ENCODE measurements around the gene CKMT2. TPM values are rescaled to one million over a fixed set of nuclear protein-coding genes. Genes with fewer than 3 reads are reported as not detected.

Gene CKMT2
- total and polyA plus RNA-seq, 2 donors (not counting 3 experiments of a cell fraction or from before 2014, with no cell fraction given) = not detected

DNA sequence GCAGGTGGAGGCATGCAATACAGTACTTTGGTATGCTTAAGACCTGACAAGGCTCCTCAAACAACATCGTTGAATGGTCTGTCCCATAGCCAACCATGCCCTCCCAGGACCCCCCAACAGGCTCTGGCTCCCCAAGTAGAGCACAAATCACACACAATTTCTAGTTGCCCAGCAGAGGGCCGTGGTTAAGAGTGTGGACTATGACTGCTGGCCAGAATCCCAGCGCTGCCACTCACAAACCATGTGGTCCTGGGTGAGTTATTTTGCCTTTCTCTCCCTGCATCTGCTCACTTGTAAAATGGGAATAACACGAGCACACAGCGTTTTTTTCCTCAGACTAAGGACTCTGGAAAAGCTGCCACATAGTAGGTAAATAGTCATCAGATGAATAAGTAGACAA, 6.5 kb downstream of the CKMT2 start:
- no peak overlapping the region for H2AFZ ChIP-seq (ENCODE audit: low read depth, low read length)
- no peak for TF ChIP-seq GATA2 (IDR thresholded peaks at IDR 0.05; ENCODE audit: insufficient read depth, insufficient read length, low read depth, low read length)
- TF ChIP-seq EZH2 (IDR thresholded peaks at IDR 0.05; ENCODE audit: borderline replicate concordance, low read depth, low read length, severe bottlenecking) = no peak
- TF ChIP-seq FOS (IDR thresholded peaks at IDR 0.05; ENCODE audit: borderline replicate concordance, insufficient read depth, low read length) = no peak
- TF ChIP-seq MYC (IDR thresholded peaks at IDR 0.05; ENCODE audit: low read depth, low read length) = no peak
- no TSS peak for BruUV-seq (replicated peaks)
- DNase-seq (ENCODE audit: low read depth, low spot score) (no peak), FAIRE-seq (no peak)
- H3K4me3 ChIP-seq (replicated peaks in 1 of 3; ENCODE audit: insufficient read depth in 1 of 3, low read depth in 1 of 3, low read length in 3 of 3) = no peak overlapping the region
- H3K9me1 ChIP-seq (replicated peaks; ENCODE audit: control insufficient read depth, extremely low read depth, insufficient read depth, low read length) = no peaks in the 10 kb centered on the region
- H4K20me1 ChIP-seq (replicated peaks; ENCODE audit: control insufficient read depth, extremely low read depth, insufficient read depth, low read length) = no peaks in the 10 kb centered on the region
- H3K79me2 ChIP-seq (ENCODE audit: control insufficient read depth, insufficient read depth, low read length) = no peaks in the 10 kb centered on the region
- H3K4me2 ChIP-seq (ENCODE audit: insufficient read depth, low read length) = no peak overlapping the region
- H3K9ac ChIP-seq (replicated peaks; ENCODE audit: extremely low read depth, insufficient read depth, low read length) = no peak overlapping the region
- intact Hi-C loops (cut with micrococcal nuclease) = no loop called here
- H3K27ac ChIP-seq (ENCODE audit: insufficient read depth, low read depth, low read length) = no peak overlapping the region
- dilution Hi-C loops (cut with MboI; ENCODE audit: extremely low pct_ligation_motif_present, low sequenced_read_pairs) = no loop called here
- H3K27me3 ChIP-seq (ENCODE audit: control insufficient read depth in 2 of 2, insufficient read depth in 2 of 2, low read length in 2 of 2) = no peaks in the 10 kb centered on the region
- no peaks in the 10 kb centered on the region for H3K36me3 ChIP-seq (ENCODE audit: control insufficient read depth in 2 of 2, extremely low read depth in 1 of 2, insufficient read depth in 2 of 2, low read length in 2 of 2)
- CTCF ChIA-PET = no interaction called here
- H3K4me1 ChIP-seq (ENCODE audit: control insufficient read depth, extremely low read depth, insufficient read depth, low read length) = no peaks in the 10 kb centered on the region
- no peaks in the 10 kb centered on the region for H3K9me3 ChIP-seq (replicated peaks; ENCODE audit: control insufficient read depth, insufficient read depth, low read length)
- POLR2A ChIA-PET = no interaction called here

DNA sequence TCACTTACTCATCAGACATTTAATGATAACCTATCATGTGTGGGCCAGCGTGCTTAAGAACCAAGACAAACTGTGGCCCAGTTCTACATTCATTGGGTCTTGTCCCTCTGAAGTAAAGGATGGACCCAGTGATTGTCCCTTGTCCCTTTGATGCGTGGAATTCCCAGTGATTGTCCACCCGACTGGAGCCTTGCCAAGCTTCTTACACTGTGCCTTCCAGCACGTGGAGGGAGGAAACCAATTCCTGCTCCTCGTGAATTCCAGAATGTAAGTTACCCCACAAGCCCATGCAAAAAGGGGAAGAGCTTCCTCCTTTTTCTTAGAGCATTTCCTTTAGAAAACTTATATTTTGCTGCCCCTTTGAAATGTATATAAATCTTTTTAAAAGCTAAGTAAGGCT, 7.9 kb downstream of the CKMT2 start:
- no peak overlapping the region for H3K27ac ChIP-seq (ENCODE audit: insufficient read depth, low read depth, low read length)
- no peaks in the 10 kb centered on the region for H3K36me3 ChIP-seq (ENCODE audit: control insufficient read depth in 2 of 2, extremely low read depth in 1 of 2, insufficient read depth in 2 of 2, low read length in 2 of 2)
- POLR2A ChIA-PET = no interaction called here
- DNase-seq (ENCODE audit: low read depth, low spot score) = no peak
- H3K27me3 ChIP-seq (ENCODE audit: control insufficient read depth in 2 of 2, insufficient read depth in 2 of 2, low read length in 2 of 2) = no peaks in the 10 kb centered on the region
- H3K4me2 ChIP-seq (ENCODE audit: insufficient read depth, low read length) = no peak overlapping the region
- no peaks in the 10 kb centered on the region for H3K9me3 ChIP-seq (replicated peaks; ENCODE audit: control insufficient read depth, insufficient read depth, low read length)
- no peak for TF ChIP-seq POLR2AphosphoS5 (IDR thresholded peaks at IDR 0.05; ENCODE audit: insufficient read depth, low read depth, low read length)
- TF ChIP-seq POLR2A (IDR thresholded peaks at IDR 0.05; ENCODE audit: low read depth, low read length) = no peak
- TF ChIP-seq FOS (IDR thresholded peaks at IDR 0.05; ENCODE audit: borderline replicate concordance, insufficient read depth, low read length) = no peak
- TF ChIP-seq, protein P1, sequence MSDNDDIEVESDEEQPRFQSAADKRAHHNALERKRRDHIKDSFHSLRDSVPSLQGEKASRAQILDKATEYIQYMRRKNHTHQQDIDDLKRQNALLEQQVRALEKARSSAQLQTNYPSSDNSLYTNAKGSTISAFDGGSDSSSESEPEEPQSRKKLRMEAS (IDR thresholded peaks at IDR 0.05; ENCODE audit: insufficient read depth, insufficient read length) = no peak
- TF ChIP-seq, protein P2, sequence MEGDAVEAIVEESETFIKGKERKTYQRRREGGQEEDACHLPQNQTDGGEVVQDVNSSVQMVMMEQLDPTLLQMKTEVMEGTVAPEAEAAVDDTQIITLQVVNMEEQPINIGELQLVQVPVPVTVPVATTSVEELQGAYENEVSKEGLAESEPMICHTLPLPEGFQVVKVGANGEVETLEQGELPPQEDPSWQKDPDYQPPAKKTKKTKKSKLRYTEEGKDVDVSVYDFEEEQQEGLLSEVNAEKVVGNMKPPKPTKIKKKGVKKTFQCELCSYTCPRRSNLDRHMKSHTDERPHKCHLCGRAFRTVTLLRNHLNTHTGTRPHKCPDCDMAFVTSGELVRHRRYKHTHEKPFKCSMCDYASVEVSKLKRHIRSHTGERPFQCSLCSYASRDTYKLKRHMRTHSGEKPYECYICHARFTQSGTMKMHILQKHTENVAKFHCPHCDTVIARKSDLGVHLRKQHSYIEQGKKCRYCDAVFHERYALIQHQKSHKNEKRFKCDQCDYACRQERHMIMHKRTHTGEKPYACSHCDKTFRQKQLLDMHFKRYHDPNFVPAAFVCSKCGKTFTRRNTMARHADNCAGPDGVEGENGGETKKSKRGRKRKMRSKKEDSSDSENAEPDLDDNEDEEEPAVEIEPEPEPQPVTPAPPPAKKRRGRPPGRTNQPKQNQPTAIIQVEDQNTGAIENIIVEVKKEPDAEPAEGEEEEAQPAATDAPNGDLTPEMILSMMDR (IDR thresholded peaks at IDR 0.05; ENCODE audit: extremely low read depth in 1 of 2, insufficient read depth in 1 of 2, low read depth in 1 of 2, low read length in 2 of 2) = no peak
- no peak for TF ChIP-seq JUN (IDR thresholded peaks at IDR 0.05; ENCODE audit: borderline replicate concordance, insufficient read depth, insufficient read length, low read depth)
- no peak for TF ChIP-seq MYC (IDR thresholded peaks at IDR 0.05; ENCODE audit: low read depth, low read length)
- no peak for TF ChIP-seq GATA2 (IDR thresholded peaks at IDR 0.05; ENCODE audit: insufficient read depth, insufficient read length, low read depth, low read length)
- TF ChIP-seq EZH2 (IDR thresholded peaks at IDR 0.05; ENCODE audit: borderline replicate concordance, low read depth, low read length, severe bottlenecking) = no peak
- intact Hi-C loops (cut with micrococcal nuclease) = no loop called here
- no peak overlapping the region for H3K4me3 ChIP-seq (replicated peaks in 1 of 3; ENCODE audit: insufficient read depth in 1 of 3, low read depth in 1 of 3, low read length in 3 of 3)
- no peak overlapping the region for H2AFZ ChIP-seq (ENCODE audit: low read depth, low read length)
- H3K9ac ChIP-seq (replicated peaks; ENCODE audit: extremely low read depth, insufficient read depth, low read length) = no peak overlapping the region
- no peaks in the 10 kb centered on the region for H3K4me1 ChIP-seq (ENCODE audit: control insufficient read depth, extremely low read depth, insufficient read depth, low read length)
- no peaks in the 10 kb centered on the region for H3K9me1 ChIP-seq (replicated peaks; ENCODE audit: control insufficient read depth, extremely low read depth, insufficient read depth, low read length)
- dilution Hi-C loops (cut with MboI; ENCODE audit: extremely low pct_ligation_motif_present, low sequenced_read_pairs) = no loop called here
- CTCF ChIA-PET = no interaction called here
- no peaks in the 10 kb centered on the region for H3K79me2 ChIP-seq (ENCODE audit: control insufficient read depth, insufficient read depth, low read length)
- H4K20me1 ChIP-seq (replicated peaks; ENCODE audit: control insufficient read depth, extremely low read depth, insufficient read depth, low read length) = no peaks in the 10 kb centered on the region
- no TSS peak for BruUV-seq (replicated peaks)
- FAIRE-seq = no peak
